Epidermal melanocyte (primary cell): ENCODE results near the gene RARRES2.
A peak's percentile ranks its signal among the peaks of the same experiment; 100 is the strongest.
"Not testable (repeated sequence)": the region's sequence is repeated elsewhere in the genome, so short reads cannot be mapped to it uniquely, and the experiment has no call there.

Experiments
- DNase-seq: peaks from one replicate; pipeline ENCODE4 v3.0.0; 2011; ENCODE audit warnings: low spot score; ENCODE audit not compliant: insufficient read length

Gene RARRES2

GRCh38 chr7:150322114-150322832 is 19.2 kb downstream of the RARRES2 start:
- no peak for DNase-seq

GRCh38 chr7:150321788-150322113 is 19.7 kb downstream of the RARRES2 start:
- no peak for DNase-seq

DNA sequence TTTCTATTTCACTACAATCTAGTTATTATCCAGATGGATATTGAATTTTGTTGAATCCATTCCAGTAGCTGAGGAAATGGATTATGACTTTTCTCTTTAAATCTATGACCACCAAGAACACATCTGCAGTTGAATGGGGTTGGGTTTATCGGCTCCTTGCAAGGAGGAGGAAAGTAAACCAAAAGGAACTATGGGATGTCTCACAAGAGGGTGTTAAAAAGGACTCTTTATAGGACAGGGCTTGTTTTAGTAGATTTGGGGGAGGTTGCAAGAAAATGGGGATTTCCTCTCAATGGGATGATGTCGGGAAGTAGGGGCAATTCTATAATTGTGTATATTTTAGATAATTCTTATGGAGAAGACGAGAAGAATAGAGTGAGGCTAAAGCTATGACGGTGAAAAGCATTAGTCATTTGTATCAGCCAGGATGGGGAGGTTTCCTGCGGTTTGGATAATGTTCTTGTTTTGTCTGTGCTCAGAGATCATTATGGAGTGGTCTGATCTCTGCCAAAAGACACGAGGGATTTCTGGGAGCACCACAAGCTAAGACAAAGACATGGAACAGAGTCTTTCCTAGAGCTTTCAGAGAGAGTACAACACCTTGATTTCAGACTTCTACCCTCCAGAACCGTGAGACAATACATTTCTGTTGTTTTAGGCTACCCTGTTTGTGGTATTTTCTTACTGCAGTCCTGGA is 23.5 kb downstream of the RARRES2 start:
- no peak for DNase-seq

DNA sequence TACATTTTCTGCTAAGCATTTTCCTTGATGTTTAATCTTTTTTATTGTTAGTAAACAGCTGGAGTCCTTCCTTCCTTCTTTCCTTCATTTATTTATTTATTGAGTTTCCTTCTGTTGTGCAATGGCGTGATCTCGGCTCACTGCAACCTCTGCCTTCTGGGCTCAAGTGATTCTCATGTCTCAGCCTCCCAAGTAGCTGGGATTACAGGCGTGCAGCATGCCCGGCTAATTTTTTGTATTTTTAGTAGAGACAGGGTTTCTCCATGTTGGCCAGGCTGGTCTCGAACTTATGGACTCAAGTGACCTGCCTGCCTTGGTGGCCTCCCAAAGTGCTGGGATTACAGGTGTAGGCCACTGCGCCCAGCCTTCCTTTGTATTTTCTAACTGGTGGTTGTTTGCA is 24.4 kb downstream of the RARRES2 start:
- DNase-seq: not testable (repeated sequence)

GRCh38 chr7:150314639-150315239 is 26.7 kb downstream of the RARRES2 start:
- no peak for DNase-seq

GRCh38 chr7:150313870-150314269 is 27.6 kb downstream of the RARRES2 start:
- no peak for DNase-seq

- DNase-seq: no peak
Measured at GRCh38 chr7:150313367-150313809, 28.0 kb downstream of the RARRES2 start.

DNA sequence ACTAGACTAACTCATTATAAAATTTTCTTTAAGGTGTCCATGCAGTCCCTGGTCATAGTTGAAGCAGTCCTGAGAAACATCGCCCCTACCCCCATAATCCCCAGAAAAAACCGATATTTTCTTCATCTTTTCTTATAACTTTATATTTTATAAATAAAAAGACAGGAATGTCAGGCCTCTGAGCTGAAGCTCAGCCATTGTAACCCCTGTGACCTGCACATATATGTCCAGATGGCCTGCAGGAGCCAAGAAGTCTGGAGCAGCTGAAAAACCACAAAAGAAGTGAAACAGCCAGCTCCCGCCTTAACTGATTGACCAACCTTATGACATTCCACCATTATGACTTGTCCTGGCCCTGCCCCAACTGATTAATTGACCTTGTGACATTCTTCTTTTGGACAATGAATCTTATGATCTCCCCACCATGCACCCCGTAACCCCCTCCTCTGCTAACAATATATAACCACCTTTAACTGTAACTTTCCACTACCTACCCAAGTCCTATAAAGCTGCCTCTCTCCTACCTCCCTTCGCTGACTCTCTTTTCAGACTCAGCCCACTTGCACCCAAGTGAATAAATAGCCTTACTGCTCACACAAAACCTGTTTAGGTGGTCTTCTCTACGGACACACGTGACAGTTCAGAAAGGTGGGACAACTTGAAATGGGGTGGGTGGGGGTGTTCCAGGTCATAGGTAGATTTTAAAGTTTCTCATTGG is 28.6 kb downstream of the RARRES2 start:
- DNase-seq: not testable (repeated sequence)

DNA sequence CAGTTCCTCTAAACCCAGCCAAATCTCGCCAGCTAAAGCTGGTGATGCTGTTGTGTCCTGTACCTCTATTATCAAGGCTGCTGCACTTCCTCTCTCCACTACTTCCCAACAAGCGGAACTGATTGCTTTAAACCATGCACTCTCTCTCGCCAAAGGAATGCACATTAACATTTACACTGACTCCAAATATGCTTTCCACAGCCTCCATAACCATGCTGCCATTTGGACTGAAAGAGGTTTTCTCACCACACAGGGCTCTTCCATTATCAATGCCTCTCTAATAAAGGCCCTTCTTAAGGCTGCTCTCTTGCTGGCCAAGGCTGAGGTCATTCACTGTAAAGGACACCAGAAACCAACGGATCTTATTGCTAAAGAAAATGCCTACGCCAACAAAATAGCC is 29.7 kb downstream of the RARRES2 start:
- peak; percentile 35 for DNase-seq

DNA sequence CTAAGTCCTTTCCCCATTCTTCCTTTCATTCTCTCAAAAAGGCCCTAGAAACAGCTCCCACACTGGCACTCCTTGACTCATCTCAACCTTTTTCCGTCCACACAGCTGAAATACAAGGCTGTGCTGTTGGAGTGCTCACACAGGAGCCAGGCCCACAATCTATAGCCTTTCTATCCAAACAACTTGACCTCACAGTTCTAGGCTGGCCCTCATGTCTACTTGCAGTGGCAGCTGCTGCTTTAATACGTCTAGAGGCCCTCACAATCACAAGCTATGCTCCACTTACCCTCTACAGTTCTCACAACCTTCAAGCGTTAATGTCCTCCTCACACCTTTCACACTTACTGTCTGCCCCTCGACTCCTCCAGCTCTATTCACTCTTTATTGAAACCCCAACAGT is 30.3 kb downstream of the RARRES2 start:
- no peak for DNase-seq

DNA sequence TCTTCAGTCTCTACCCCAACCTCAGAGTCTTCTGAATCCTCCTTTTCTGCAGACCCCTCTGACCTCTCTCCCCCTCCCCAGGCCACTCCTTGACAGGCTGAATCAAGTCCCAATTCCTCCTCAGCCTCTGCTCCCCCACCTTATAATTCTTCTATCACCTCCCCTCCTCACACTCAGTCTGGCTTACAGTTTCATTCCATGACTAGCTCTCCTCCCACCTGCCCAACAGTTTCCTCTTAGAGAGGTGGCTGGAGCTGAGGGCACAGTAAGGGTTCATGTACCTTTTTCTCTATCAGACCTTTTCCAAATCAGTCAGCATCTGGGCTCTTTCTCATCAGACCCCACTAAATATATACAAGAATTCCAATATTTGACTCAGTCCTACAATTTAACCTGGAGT is 32.9 kb downstream of the RARRES2 start:
- DNase-seq: no peak

- DNase-seq: no peak
Measured at GRCh38 chr7:150307904-150308303, 33.5 kb downstream of the RARRES2 start.

DNA sequence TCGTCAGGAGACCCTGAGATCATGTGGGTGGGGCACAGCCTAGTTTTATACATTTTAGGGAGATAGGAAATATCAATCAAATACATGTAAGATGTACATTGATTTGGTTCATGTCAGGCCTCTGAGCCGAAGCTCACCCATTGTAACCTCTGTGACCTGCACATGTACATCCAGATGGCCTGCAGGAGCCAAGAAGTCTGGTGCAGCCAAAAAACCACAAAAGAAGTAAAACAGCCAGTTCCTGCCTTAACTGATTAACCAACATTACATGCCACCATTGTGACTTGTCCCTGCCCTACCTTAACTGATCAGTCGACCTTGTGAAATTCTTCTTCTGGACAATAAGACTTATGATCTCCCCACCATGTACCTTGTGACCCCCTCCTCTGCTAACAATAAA is 34.3 kb downstream of the RARRES2 start:
- DNase-seq: no peak

DNA sequence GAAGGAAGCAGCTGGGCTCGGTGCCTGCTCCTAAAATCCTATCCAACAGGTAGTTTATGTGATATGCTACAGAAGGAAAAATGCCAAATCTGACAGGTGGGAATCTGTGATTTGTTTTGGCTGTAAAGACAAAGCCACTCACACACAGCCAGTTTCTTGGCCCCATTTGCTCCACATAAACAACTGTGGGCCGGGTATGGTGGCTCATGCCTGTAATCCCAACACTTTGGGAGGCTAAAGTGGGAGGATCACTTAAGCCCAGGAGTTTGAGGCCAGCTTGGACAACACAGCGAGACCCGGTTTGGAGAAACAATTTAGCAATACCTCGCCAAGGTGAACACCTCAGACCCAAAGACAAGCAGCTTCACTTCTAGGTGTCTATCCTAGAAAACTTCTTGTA is 35.1 kb downstream of the RARRES2 start:
- not testable (repeated sequence) for DNase-seq

GRCh38 chr7:150305903-150306284 is 35.5 kb downstream of the RARRES2 start:
- not testable (repeated sequence) for DNase-seq

DNA sequence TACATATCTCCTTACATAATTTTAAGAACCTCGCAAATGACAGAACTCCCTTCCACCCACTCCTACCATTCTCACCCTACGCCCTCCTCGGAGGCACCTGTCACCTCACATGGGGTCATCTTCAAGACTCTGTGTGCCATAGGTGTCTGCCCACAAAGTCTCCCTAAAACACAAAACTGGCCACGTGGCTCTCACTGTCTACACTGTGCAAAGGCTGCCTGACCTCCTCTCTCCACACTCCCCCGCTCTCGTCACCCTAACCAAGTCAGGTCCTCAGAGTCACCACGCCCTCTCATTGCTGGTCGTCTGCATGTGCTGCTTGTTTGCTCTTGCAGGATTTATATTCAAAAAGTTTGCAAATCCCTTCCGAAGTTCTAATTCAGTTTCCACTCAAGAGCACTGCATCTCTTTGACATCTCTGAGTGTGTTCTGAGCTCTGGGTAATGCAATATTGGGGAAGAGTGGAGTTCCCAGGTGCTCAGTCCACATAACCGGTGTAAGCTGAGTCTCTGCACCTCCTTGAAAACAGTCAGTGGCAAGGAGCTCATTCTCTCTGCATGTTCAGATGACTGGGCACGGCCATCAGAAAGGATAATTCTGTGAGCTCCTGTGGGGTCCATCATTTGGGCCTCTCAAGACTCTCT is 36.0 kb downstream of the RARRES2 start:
- DNase-seq: not testable (repeated sequence)

- not testable (repeated sequence) for DNase-seq
Measured at GRCh38 chr7:150304499-150305258, 36.8 kb downstream of the RARRES2 start.

GRCh38 chr7:150302908-150303310 is 38.5 kb downstream of the RARRES2 start:
- not testable (repeated sequence) for DNase-seq

DNA sequence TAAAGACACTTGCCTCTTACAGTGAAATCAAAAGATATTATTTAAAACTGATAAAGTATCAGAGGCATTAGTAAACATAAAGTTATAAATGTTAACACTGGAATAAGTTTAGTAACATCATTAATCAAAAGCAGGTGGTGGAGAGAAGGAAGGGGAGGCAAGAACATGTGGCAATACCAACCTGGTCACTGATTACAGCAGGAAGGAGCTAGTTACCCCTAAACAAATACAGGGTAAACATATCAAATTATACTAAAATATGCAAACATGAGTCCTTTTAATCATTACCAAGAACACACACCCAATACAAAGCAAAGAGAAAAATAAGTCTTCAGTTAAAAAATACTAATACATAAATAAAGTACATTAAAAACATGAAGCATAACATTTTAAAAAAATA is 43.5 kb downstream of the RARRES2 start:
- not testable (repeated sequence) for DNase-seq

DNA sequence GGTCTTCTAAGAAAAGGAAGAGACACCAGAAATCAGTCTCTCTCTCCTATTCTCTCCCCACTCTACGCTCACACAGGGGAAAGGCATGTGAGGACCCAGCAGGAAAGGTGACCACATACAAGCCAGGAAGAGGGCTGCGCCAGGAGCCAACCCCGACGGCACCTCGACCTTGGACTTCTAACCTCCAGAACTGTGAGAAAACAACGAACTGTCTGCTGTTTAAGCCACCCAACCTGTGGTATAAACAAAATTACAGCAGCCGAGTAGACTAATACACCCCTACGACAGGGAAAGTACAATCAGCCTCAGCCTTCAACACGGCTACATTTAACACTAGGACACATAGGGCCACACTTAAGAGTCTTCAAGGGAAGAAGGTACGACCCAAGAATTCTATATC is 44.6 kb downstream of the RARRES2 start:
- DNase-seq: not testable (repeated sequence)

DNA sequence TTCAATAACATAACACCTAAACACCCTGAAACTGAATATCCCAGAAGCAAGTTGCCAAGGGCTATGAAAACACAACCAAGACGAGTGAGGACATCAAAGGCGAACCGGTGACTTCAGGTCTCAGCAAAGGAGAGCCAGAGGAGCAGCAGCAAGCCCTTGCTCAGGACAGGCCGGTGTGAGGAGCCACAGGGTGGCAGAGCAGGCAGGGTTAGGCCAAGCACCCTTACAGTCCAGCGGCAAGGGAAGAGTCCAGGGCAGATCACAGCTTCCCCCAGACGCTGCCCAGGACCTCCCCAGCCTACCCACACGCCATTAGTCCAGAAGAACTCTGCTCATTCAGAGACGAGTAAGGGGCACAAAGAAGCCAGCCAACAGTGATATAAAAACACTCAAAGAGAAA is 45.8 kb downstream of the RARRES2 start:
- DNase-seq: not testable (repeated sequence)
